GM10847 (cell line): Measurements from ENCODE around the gene BBS9.

Source experiments
- POLR2A ChIP-seq: IDR thresholded peaks from 2 replicates; pipeline ENCODE4 v1.6.1; 2011; ENCODE audit not compliant: insufficient read length; ENCODE audit errors: extremely low read depth

Gene BBS9

GRCh38 chr7:33215992-33216391, 86.6 kb downstream of the BBS9 start:
- no peak for TF ChIP-seq POLR2A

- no peak for TF ChIP-seq POLR2A
Measured at GRCh38 chr7:33217595-33217994, 88.2 kb downstream of the BBS9 start.

- TF ChIP-seq POLR2A = no peak
Measured at GRCh38 chr7:33220231-33220630, 90.9 kb downstream of the BBS9 start.

GRCh38 chr7:33221390-33221789, 92.0 kb downstream of the BBS9 start:
- no peak for TF ChIP-seq POLR2A

GRCh38 chr7:33232632-33233145, 103.3 kb downstream of the BBS9 start:
- TF ChIP-seq POLR2A = no peak

GRCh38 chr7:33233659-33234058, 104.3 kb downstream of the BBS9 start:
- no peak for TF ChIP-seq POLR2A

GRCh38 chr7:33237036-33237435, 107.7 kb downstream of the BBS9 start:
- TF ChIP-seq POLR2A = no peak

GRCh38 chr7:33243319-33243881, 114.0 kb downstream of the BBS9 start:
- no peak for TF ChIP-seq POLR2A

- no peak for TF ChIP-seq POLR2A
Measured at GRCh38 chr7:33248671-33249070, 119.3 kb downstream of the BBS9 start.

GRCh38 chr7:33250421-33250871, 121.1 kb downstream of the BBS9 start:
- TF ChIP-seq POLR2A = no peak

- no peak for TF ChIP-seq POLR2A
Measured at GRCh38 chr7:33251301-33251700, 121.9 kb downstream of the BBS9 start.

- no peak for TF ChIP-seq POLR2A
Measured at GRCh38 chr7:33258491-33258951, 129.2 kb downstream of the BBS9 start.

- no peak for TF ChIP-seq POLR2A
Measured at GRCh38 chr7:33261585-33261984, 132.2 kb downstream of the BBS9 start.

GRCh38 chr7:33262476-33262875, 133.1 kb downstream of the BBS9 start:
- TF ChIP-seq POLR2A = no peak

- no peak for TF ChIP-seq POLR2A
Measured at GRCh38 chr7:33273356-33273755, 144.0 kb downstream of the BBS9 start.

- TF ChIP-seq POLR2A = no peak
Measured at GRCh38 chr7:33276325-33276724, 147.0 kb downstream of the BBS9 start.

- no peak for TF ChIP-seq POLR2A
Measured at GRCh38 chr7:33276729-33277128, 147.4 kb downstream of the BBS9 start.
